Left lung (tissue), 10 donors: ENCODE results near the gene SIAH2. TPM values are rescaled to one million over a fixed set of nuclear protein-coding genes. Genes with fewer than 3 reads are reported as not detected.

Source experiments
- ATAC-seq: fragments of 200-7000 bp; cut with Tn5 transposase; one replicate; pipeline ENCODE4 v1.9.1; 2020; ENCODE audit warnings: moderate library complexity
- DNase-seq, 4 donors: peaks; one replicate each; pipeline ENCODE4 v3.0.0-alpha.2; 2013 to 2020
- H3K27ac ChIP-seq, 2 donors: fragments of 200-600 bp; sonication (generic) in 1 of 2; one replicate each; pipeline versions ENCODE4 v1.5.0 to v1.8.0; 2020 to 2021
- H3K27me3 ChIP-seq, 2 donors: fragments of 200-600 bp; sonication (generic) in 1 of 2; one replicate each; pipeline versions ENCODE4 v1.5.0 to v1.8.0; 2020 to 2021
- H3K36me3 ChIP-seq, 2 donors: fragments of 200-600 bp; sonication (generic) in 1 of 2; one replicate each; pipeline versions ENCODE4 v1.5.0 to v1.8.0; 2020 to 2021
- H3K4me1 ChIP-seq, 2 donors: fragments of 200-600 bp; one replicate each; pipeline ENCODE4 v1.8.0; 2021
- H3K4me3 ChIP-seq, 2 donors: fragments of 200-600 bp; sonication (generic) in 1 of 2; one replicate each; pipeline versions ENCODE4 v1.5.0 to v1.8.0; 2020 to 2021; ENCODE audit warnings: mild to moderate bottlenecking in 1 of 2
- H3K9me3 ChIP-seq, 2 donors: fragments of 200-600 bp; sonication (generic) in 1 of 2; one replicate each; pipeline versions ENCODE4 v1.5.0 to v1.8.0; 2020 to 2021
- intact Hi-C, 2 donors: fragments of 100-400 bp; cut with DNase I; formaldehyde crosslinking; loops; one replicate each; pipeline versions ENCODE4 v1.11.2 to v1.14.2; 2022
- polyA plus RNA-seq, 6 donors: library from polyadenylated mRNA; unstranded; fragments of 120-200 nt; gene quantifications; one replicate each; pipeline ENCODE4 v1.2.1, GENCODE V29; 2013; ENCODE audit not compliant: insufficient read length in 6 of 6
- total RNA-seq, 2 donors: library from RNA; stranded (reverse); fragmentation: NEBNext Ultra II Directional; extraction: Animal tissue kit (Norgen Biotek cat#: 25700); gene quantifications; one replicate each; pipeline ENCODE4 v1.2.1, GENCODE V29; 2021
- TF ChIP-seq, protein P1 (sequence below), 2 donors: fragments of 200-600 bp; sonication (generic) in 1 of 2; IDR thresholded peaks; one replicate each; pipeline versions ENCODE4 v1.5.0 to v1.8.0; 2021; ENCODE audit warnings: antibody characterized with exemption in 2 of 2
- donor health status: DM: no; HTN: yes; CAD: no.
- donor health status: DM: no; HTN: no; CAD: no.

Gene SIAH2
- total and polyA plus RNA-seq, 8 donors: 19.1 to 22.9 (median 21.6) TPM

DNA sequence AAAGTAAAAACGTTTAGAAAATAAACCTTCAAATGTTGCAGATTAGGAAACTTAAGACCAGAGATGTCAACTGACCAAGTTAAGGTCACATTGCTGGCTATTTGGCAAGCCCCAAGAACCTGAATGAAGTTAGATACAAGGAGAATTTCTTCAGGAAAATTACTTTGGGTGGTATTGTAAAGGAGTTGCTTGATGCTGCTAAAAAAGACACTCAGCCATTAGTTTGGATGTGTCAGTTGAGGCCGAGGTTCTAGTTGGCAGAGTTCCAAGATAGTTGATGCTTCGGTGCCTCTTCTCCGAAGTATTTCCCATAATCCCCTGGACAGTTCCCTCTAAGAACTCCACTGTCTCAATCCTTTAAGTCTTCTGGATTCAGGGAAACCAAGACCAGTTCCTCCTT lies 24.3 kb downstream of the SIAH2 start:
- Histone ChIP-seq H3K4me3 (no peak overlapping the region), H3K27ac (peak overlapping the region in 1 of 2 donors; percentile 46), H3K9me3 (no peaks in the 10 kb centered on the region), H3K4me1 (peaks cover 0 to 33% of the 10 kb centered on the region in 2 donors), H3K27me3 (no peaks in the 10 kb centered on the region), H3K36me3 (peaks cover 0 to 21% of the 10 kb centered on the region in 2 donors)
- intact Hi-C loops: no loop called here
- TF ChIP-seq, protein P1, sequence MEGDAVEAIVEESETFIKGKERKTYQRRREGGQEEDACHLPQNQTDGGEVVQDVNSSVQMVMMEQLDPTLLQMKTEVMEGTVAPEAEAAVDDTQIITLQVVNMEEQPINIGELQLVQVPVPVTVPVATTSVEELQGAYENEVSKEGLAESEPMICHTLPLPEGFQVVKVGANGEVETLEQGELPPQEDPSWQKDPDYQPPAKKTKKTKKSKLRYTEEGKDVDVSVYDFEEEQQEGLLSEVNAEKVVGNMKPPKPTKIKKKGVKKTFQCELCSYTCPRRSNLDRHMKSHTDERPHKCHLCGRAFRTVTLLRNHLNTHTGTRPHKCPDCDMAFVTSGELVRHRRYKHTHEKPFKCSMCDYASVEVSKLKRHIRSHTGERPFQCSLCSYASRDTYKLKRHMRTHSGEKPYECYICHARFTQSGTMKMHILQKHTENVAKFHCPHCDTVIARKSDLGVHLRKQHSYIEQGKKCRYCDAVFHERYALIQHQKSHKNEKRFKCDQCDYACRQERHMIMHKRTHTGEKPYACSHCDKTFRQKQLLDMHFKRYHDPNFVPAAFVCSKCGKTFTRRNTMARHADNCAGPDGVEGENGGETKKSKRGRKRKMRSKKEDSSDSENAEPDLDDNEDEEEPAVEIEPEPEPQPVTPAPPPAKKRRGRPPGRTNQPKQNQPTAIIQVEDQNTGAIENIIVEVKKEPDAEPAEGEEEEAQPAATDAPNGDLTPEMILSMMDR (IDR thresholded peaks at IDR 0.05): no peak
- ATAC-seq (no peak), DNase-seq (no peak)

DNA sequence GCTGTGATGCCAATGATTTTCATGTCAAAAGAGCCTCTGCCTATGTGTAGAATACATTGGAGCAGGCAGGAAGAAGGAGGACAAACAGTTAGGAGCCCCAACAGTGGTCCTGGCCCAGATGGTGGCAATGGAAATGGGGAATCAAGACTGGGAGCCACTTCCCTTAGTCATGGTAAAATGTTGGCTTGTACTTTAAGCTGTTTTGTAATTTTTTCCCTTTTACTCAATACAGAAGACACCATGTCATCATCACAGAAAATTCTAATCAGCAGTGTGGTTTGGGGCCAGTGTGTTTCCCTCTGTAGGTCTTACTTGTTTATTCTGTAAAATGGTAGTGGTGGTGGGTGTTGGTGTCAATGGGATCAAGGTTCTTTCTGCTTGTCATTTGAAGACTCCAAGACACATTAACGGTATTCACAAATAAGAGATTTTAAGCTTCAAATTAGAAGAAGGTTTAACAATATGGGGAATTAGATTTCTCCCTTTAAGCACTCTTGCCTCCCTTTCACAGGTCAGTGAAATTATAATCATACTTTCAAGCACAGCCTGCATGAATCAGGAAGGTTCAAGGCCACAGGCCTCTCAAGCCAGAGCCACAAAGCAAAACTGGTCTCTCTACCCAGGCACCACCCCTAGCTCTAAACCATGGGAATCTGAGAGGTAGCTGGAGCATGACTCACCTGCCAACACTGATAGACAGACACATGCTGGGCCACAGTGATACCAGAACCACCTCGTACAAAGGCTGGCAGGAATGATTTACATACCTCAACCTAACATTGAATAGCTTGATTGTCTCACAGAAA lies 24.9 kb downstream of the SIAH2 start:
- Histone ChIP-seq H3K27ac (peak overlapping the region in 1 of 2 donors; percentile 46), H3K36me3 (peaks cover 0 to 21% of the 10 kb centered on the region in 2 donors), H3K4me3 (no peak overlapping the region), H3K9me3 (no peaks in the 10 kb centered on the region), H3K27me3 (no peaks in the 10 kb centered on the region), H3K4me1 (peaks cover 0 to 33% of the 10 kb centered on the region in 2 donors)
- DNase-seq (no peak), ATAC-seq (peak; percentile 76)
- TF ChIP-seq, protein P1 (IDR thresholded peaks at IDR 0.05): no peak
- intact Hi-C loops: no loop called here

DNA sequence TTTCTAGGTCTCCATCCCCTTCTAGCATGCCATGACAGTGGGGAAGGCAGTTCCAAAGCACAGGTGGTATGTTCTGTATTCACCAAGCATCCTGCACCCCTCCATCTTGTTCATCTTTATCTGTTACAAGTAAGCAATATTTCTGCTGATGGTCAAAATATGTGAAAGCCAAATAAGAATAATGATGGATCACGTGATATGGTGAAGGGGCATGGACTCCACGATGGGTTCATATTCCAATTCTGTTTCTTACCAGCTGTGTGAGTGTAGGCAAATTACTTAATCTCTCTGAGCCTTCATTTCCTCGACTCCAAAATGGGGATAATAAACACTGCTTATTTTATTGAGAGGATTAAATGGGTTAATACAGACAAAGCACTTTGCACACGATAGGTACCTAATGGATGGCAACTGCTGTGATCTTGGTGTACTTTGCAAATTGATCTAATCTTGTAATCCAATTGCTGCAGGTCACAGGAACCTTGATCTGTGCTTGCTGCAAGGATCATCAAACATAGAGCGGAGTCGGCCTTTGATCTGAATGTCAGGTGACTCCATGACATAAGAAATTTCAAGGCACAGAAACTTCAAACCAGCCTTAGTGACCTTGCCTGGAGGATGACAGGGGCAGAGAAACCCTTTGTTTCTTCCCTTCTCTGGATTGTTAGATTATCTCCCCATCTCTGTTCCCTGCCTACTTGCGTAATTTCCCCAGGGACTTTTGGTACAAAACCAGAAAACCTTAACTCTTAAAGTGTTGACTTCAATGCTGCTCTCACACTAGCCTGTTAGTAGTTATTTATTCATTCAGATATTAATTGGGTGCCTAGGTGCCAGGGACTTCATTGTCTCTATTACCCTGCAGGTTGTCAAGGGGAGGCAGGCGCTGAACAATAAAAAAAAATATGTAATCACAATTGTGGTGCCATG lies 25.8 kb downstream of the SIAH2 start:
- TF ChIP-seq, protein P1 (IDR thresholded peaks at IDR 0.05): no peak

DNA sequence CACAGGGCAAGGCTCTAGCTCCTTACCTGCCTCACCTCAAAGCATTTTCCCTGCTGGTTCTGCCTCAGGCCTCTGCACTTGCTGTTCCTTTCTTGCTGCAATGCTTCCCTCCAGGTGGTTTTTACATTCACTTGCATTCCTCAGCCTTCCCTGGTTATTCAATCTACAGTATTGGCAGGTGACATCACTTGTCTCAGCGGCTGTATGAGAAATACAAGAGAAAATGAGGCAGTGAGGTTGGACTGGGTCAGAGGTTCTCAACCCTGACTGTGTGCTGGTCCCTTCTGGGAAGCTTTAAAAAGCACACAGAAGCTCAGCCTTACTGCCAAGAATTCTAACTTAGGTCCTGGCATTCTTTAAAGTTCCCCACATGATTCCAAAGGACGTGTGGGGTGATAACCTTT lies 26.7 kb downstream of the SIAH2 start:
- Histone ChIP-seq H3K27ac (no peak overlapping the region), H3K4me1 (peaks cover 0 to 33% of the 10 kb centered on the region in 2 donors), H3K9me3 (no peaks in the 10 kb centered on the region), H3K36me3 (peaks cover 0 to 9% of the 10 kb centered on the region in 2 donors), H3K4me3 (no peak overlapping the region), H3K27me3 (no peaks in the 10 kb centered on the region)
- intact Hi-C loops: no loop called here
- TF ChIP-seq, protein P1 (IDR thresholded peaks at IDR 0.05): no peak
- DNase-seq (no peak), ATAC-seq (no peak)

More for the DNA sequence above, 25.8 kb downstream of the SIAH2 start:
- Histone ChIP-seq H3K4me1 (peaks cover 0 to 33% of the 10 kb centered on the region in 2 donors), H3K4me3 (no peak overlapping the region), H3K27ac (no peak overlapping the region), H3K36me3 (peaks cover 0 to 17% of the 10 kb centered on the region in 2 donors), H3K9me3 (no peaks in the 10 kb centered on the region), H3K27me3 (no peaks in the 10 kb centered on the region)
- ATAC-seq: no peak
- intact Hi-C loops: no loop called here
- no peak for DNase-seq

DNA sequence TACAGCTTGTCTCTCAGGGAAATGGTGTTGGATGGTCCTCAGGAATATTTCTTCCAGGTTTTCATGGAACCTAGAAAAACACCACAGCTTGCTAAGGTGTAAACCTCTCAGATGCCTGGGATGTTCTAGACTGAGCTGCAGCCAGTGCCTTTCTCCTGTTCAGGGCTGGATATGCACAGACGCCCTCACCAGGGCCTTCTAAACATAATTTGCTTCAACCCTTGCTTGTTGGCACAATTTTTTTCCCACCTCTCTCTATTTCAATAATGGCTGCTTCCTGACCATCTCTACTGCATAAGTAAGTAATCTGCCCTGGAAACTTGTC lies 28.2 kb downstream of the SIAH2 start:
- no peaks in the 10 kb centered on the region for H3K27me3 ChIP-seq
- DNase-seq (no peak), ATAC-seq (no peak)
- peaks cover 0 to 27% of the 10 kb centered on the region in 2 donors for H3K4me1 ChIP-seq
- no peak overlapping the region for H3K4me3 ChIP-seq
- no peaks in the 10 kb centered on the region for H3K9me3 ChIP-seq
- no peak overlapping the region for H3K27ac ChIP-seq
- TF ChIP-seq, protein P1 (IDR thresholded peaks at IDR 0.05): no peak
- intact Hi-C loops: no loop called here
- H3K36me3 ChIP-seq: no peaks in the 10 kb centered on the region
